HG03045 (cell line): ENCODE results near the gene BBX.

Source experiments
- ATAC-seq: cut with Tn5 transposase; IDR thresholded peaks from one replicate; pipeline ENCODE4 v1.9.1; 2021; ENCODE audit warnings: mild to moderate bottlenecking, moderate library complexity; ENCODE audit not compliant: unreplicated experiment

The BBX gene

DNA sequence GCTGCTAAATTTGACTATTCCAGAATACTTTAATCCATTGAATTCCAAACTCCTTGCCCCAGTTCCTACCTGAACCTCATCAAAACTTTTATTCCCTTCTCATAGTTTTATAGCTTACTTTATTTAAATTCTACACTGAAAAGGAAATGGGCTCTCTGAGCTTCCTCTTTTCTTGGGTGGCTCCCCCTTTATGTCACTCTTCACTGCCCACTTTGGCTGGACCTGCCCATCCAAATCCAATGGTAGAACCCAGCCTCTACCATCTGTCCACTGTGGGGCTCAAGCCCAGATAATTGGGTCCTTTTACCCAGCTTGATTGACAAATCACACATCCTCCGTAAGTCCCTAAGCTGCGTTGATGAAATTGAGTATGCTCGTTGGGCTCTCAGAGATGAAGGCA, 216.5 kb downstream of the BBX start:
- ATAC-seq, result no peak

DNA sequence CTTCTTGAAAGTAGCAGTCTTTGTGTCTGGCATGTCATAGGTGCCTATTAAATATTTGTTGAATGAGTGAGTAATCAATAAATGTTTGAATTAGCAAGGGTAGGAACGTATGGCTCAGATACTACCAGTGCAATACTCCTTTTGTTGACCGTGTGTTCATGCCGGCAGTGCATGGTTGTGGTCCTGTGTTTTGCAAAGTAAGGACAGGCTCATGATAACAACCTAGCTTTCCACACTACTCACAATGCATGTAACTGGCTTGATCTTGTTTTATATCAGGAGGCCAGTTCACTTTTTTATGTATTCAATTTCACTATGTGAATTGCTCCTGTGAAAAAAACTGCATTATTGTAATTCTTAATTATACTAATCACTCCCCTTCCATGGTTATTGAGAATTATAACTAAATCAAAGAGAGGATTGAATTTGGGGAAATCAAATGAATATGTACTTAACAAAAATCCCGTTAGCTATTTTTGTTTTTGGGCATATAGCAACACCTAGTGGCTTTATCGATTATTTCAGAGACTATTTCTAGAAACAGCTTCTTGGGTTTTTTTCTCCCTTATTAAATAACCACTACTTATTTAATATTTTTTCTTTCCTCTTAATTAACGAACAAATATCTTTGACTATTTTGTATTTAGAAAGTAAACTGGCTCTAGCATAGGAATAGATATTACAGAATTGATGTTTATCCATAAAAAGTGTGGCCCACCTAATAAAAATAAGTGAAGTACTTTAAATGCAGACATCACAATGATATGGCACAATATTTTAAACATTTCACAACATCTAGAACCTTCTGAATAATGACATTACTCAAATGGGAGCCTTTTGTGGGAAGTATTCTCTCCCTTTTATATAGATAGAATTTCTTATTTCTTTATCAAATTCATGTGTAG, 218.5 kb downstream of the BBX start:
- no peak for ATAC-seq

DNA sequence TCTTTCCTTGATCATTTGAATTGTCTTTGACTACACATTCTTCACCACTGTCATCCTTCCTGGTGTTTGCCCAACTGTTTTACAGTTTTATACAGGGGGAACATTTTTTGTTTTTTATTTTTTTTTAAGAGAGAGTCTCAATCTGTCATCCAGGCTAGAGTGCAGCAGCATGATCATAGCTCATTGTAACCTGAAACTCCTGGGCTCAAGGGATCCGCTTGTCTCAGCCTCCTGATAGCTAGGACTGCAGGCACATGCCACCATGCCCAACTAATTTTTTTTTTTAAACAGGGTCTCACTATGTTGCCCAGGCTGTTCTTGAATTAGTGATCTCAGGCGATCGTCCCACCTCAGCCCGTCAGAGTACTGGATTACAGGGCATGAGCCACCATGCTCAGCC, 222.6 kb downstream of the BBX start:
- ATAC-seq, result no peak

DNA sequence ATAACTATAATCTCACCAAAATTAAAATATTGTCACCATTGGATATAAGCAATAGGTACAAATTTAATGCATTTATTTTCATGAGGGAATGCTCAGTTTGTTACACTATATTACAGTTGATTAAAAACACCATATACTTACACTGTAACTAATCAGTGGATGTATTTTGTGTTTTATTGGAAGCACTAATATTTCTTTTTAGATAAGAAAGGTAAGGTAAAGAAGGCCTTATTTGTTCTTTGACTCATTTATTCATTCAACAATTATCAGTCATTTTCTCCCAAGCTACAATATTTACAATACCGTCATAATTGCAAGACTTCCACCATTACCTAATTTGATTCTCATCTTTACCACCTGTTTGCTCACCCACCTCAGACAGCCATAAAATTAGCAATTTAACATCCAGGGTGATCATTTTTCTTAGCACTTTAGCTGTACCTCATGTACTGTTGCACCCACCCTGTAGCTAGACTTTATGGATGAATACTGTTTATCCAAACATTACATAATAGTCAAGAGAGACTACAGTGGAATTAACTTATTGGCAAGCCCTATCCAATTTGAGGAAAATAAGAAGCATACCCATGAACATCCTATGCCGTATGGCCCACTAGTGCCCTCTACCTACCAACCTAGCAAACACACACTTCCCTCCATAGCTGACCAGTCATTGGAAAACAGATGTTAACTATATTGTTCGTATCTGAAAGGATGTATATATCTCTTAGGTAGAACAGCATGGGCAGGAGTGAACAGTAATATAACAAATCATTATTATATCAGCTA, 229.6 kb downstream of the BBX start:
- no peak for ATAC-seq

GRCh38 chr3:107753494-107753893, 230.7 kb downstream of the BBX start:
- ATAC-seq, result no peak

- no peak for ATAC-seq
Measured at GRCh38 chr3:107753976-107754375, 231.2 kb downstream of the BBX start.

- no peak for ATAC-seq
Measured at GRCh38 chr3:107756649-107757048, 233.9 kb downstream of the BBX start.

- ATAC-seq, result no peak
Measured at GRCh38 chr3:107757140-107757539, 234.4 kb downstream of the BBX start.

- no peak for ATAC-seq
Measured at GRCh38 chr3:107760144-107760543, 237.4 kb downstream of the BBX start.

DNA sequence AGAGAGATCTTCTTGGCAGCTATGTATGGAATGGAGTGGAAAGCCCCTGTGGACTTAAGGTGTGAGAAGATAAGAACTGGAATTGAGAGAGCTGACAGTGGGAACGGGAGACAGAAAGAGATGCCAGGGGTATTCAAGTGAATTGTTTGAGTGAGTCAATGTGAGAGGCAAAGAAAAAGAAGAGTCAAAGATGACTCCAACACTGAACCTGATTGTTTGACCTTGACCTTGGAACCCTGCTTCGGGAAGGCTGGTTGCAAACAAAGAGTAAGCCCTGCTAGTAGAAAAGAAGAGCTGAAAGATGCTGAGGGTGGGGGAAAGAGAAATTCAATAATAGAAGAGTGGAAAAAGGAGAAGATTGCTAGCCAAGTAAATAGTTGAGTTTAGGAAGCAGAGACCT, 238.6 kb downstream of the BBX start:
- no peak for ATAC-seq

GRCh38 chr3:107765524-107765923, 242.8 kb downstream of the BBX start:
- no peak for ATAC-seq

GRCh38 chr3:107767897-107768605, 245.3 kb downstream of the BBX start:
- ATAC-seq, result no peak

DNA sequence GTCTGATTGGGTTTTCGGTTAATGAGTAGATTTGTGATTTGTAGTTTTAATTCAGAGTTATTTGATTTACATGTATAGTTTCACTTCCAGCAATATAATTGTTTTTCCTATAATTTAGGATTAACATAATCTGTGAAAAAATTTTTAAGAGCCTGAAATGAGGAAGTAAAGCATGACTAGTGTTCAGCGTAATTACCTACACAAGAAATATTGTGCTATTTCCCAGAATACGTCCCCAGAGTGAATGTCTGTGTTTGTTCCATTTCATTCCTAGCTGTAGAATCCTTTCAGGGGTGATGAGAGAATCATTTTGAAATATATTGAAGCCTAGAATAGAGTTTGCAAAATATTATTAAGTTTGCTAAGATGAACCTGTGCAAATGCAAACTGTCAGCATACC, 247.1 kb downstream of the BBX start:
- no peak for ATAC-seq

DNA sequence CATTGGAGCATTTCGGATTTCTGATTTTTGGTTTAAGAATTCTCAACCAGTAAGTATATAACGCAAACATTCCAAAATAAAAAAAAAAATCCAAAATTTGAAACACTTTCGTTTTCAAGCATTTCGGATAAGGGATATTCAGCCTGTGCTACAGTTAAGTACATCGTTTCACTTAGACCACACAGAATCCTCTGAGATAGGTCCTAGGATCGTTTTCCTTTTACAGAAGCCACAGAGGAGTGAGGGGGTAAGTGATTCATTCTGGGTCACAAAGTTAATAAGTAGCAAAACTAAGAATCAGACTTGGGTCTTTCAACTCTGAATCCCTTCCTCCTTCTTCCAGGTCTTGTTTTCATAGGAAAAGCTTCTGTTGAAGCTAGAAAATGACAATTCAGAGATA, 249.3 kb downstream of the BBX start:
- no peak for ATAC-seq

DNA sequence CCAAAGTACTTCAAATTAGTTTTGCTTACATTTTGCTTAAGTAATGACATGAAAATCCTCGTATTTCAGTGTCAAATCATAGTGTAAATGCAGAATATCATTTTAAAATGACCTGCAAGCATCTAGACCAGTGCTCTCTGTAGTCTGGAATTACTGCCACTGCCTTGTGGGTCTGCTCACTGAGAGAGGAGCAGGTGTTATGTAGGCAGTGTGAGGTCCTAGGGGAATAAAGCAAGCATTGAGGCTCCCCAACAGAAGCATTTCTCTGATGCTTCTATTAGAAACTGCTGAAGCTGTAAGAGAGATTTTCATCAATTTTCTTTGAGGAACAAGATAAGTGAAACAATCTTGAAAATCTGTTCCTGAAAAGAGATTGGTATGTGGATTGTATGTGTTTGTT, 253.2 kb downstream of the BBX start:
- no peak for ATAC-seq

GRCh38 chr3:107781253-107781652, 258.5 kb downstream of the BBX start:
- ATAC-seq, result no peak

DNA sequence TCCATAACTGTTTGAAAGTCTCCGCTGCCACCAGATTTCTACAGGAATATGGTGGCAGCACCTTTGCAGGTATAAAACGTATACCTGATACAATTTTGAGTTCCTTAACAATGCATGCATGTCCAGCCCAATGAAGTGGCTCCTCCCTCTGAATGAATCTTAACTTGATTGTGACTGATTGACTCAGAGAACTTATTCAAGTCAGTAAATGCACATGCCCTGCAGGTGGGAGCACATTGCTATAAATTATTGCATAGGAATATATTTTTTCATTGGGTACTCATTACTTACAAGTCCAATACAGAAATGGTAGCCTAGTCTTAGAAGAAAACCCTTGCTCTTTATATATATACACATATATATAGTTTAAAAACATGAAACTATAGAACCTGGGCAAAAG, 259.3 kb downstream of the BBX start:
- no peak for ATAC-seq

DNA sequence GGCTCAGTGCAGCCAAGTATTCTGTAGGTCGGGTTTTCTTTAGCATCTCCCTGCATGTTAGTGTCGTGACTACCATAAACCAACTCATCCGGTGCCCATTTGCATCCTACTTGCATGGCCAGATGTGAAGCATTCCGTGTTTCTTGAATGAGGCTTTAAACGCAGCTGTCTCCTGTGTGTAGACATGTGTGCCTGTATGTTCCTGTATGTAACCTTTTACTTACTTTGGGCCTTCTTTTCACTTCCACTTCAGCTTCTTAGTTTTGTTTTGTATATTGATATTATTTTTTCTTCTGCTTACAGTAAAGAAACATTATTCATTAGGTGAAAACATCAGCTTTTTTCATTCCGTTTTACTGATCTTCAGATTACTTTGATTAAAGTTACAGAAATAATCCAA, 267.9 kb downstream of the BBX start:
- no peak for ATAC-seq

DNA sequence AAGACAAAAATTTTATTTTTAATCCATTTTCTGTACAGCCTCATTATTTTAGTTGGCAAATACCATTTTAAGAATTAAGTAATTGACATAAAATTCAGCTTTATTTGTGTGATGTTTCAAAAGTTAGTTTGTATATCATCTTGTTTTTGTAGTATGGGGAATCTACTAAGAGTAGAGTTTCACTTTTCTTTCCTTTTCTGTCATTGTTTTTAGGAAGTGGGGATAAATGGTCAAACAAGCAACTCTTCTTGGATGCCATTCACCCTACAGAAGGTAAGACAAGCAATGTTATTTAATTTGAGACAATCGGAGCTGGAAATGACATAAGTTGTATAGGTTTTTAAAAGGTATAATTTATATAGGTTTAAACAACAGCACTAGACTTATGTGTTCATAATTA, 268.3 kb downstream of the BBX start:
- ATAC-seq, result no peak

DNA sequence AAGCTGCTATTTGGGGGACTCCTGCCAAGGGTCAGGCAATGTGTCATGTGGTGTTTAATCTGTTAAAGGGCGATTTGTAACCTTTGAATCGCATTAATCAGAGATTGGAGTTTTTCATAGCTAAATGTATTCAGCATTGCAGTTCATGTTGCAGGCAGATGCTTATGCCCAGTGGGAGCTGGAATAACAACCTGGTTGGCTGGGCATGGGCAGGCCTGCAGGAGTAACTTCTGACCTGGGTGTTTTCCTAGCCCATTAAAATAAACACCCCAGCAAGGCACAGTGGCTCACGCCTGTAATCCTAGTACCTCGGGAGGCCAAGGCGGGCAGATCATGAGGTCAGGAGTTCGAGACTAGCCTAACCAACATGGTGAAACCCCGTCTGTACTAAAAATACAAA, 268.7 kb downstream of the BBX start:
- ATAC-seq, result no peak

DNA sequence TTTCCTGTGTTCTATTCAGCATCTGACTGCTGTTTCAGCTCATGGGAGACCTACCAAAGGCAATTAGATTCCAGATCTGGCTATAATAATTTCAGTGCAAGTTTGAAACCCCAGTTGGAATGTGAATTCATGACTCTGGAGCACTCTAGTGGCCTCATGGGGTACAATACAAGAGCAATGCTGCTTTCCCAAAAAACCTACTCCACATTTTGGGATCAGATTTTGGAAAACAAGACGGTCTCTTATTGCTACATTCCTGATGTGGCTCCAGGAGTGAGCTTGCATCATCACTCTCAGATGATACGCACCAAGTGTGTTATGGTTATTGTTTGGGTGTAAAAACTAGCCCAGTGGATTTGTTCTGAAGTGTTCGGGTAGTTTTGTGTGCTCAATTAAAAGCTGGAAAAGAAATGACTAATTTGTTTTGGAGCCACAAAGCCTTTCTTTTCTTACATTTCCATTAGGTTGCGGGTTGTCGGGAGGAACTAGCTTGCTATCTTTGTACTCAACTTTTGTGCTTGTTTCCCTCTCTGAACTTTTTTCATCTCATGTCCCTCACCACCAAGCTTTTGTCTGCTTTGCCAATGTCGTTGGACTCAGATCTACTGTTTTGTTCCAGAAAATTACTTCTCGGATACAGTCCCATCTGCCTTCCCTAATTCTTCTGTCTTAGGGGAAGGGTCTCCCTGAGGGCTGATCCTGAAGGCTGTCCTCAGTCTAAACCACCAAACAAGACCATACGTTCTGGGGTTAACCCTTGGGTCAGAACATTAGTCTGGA, 272.1 kb downstream of the BBX start:
- no peak for ATAC-seq
